GM21367 (cell line): ENCODE results near the gene CCDC102A.
"Not testable (repeated sequence)": the region's sequence is repeated elsewhere in the genome, so short reads cannot be mapped to it uniquely, and the experiment has no call there.

Source experiments
- ATAC-seq: cut with Tn5 transposase; IDR thresholded peaks from one replicate; pipeline ENCODE4 v1.9.1; 2021; ENCODE audit not compliant: unreplicated experiment

CCDC102A gene

GRCh38 chr16:57503366-57503765 lies 33.0 kb downstream of the CCDC102A start:
- ATAC-seq, result no peak

- no peak for ATAC-seq
Observed at GRCh38 chr16:57502048-57502775, 34.2 kb downstream of the CCDC102A start.

- no peak for ATAC-seq
Observed at GRCh38 chr16:57501492-57501891, 34.9 kb downstream of the CCDC102A start.

GRCh38 chr16:57500578-57501111 lies 35.7 kb downstream of the CCDC102A start:
- no peak for ATAC-seq

- not testable (repeated sequence) for ATAC-seq
Observed at GRCh38 chr16:57499941-57500340, 36.4 kb downstream of the CCDC102A start.

- no peak for ATAC-seq
Observed at GRCh38 chr16:57498031-57498430, 38.3 kb downstream of the CCDC102A start.

GRCh38 chr16:57497121-57497520 lies 39.2 kb downstream of the CCDC102A start:
- ATAC-seq, result no peak

GRCh38 chr16:57493767-57494166 lies 42.6 kb downstream of the CCDC102A start:
- ATAC-seq, result no peak

GRCh38 chr16:57489229-57489628 lies 47.1 kb downstream of the CCDC102A start:
- ATAC-seq, result no peak

- no peak for ATAC-seq
Observed at GRCh38 chr16:57486858-57487834, 49.2 kb downstream of the CCDC102A start.

GRCh38 chr16:57485916-57486857 lies 50.2 kb downstream of the CCDC102A start, which contains the start of gene DOK4:
Gene DOK4 (minus strand): TSS chr16:57486493. CDS start chr16:57479507, 6,986 bp downstream.
- ATAC-seq, result peak; percentile 77

- ATAC-seq, result no peak
Observed at GRCh38 chr16:57485091-57485915, 51.1 kb downstream of the CCDC102A start.

- no peak for ATAC-seq
Observed at GRCh38 chr16:57484515-57485005, 51.8 kb downstream of the CCDC102A start.

GRCh38 chr16:57483725-57484514 lies 52.5 kb downstream of the CCDC102A start:
- ATAC-seq, result no peak

GRCh38 chr16:57482845-57483545 lies 53.4 kb downstream of the CCDC102A start:
- no peak for ATAC-seq

- ATAC-seq, result no peak
Observed at GRCh38 chr16:57481421-57481820, 55.0 kb downstream of the CCDC102A start.

GRCh38 chr16:57480754-57481230 lies 55.6 kb downstream of the CCDC102A start:
- no peak for ATAC-seq
